Astrocyte (in vitro differentiated cells and primary cell): ENCODE data around the gene PPP2R3A.

Source experiments
- CTCF ChIP-seq: IDR thresholded peaks from 2 replicates; pipeline ENCODE4 v1.5.1; 2011; ENCODE audit warnings: low read depth, mild to moderate bottlenecking, inconsistent platforms, low read length, moderate library complexity; ENCODE audit not compliant: insufficient read depth
- EZH2 ChIP-seq: IDR thresholded peaks from 2 replicates; pipeline ENCODE4 v1.6.1; 2012; ENCODE audit warnings: mild to moderate bottlenecking, low read length, inconsistent platforms; ENCODE audit not compliant: insufficient read depth

GRCh38 chr3:136075218-136075808 is 109.8 kb downstream of the PPP2R3A start:
- TF ChIP-seq CTCF: peak; percentile 98
- no peak for TF ChIP-seq EZH2
